Immature natural killer cell (primary cell): ENCODE results near the gene APOA1. TPM values are rescaled to one million over a fixed set of nuclear protein-coding genes. Genes with fewer than 3 reads are reported as not detected.

Experiments
- DNase-seq, 3 donors: peaks; one replicate each; pipeline ENCODE4 v3.0.0; 2022; ENCODE audit warnings: mixed read lengths in 1 of 3
- H3K27ac Mint-ChIP-seq, 6 donors: one replicate each; pipeline ENCODE4 v1.8.0; 2020; ENCODE audit warnings: mixed read lengths in 6 of 6, mild to moderate bottlenecking in 5 of 6, inconsistent platforms in 4 of 6, moderate library complexity in 3 of 6
- H3K27me3 Mint-ChIP-seq, 3 donors: one replicate each; pipeline ENCODE4 v1.8.0; 2020 to 2021; ENCODE audit warnings: low read depth in 3 of 3, mild to moderate bottlenecking in 3 of 3, mixed read lengths in 3 of 3, moderate library complexity in 3 of 3, inconsistent platforms in 1 of 3
- H3K36me3 Mint-ChIP-seq, 3 donors: one replicate each; pipeline ENCODE4 v1.8.0; 2020; ENCODE audit warnings: mixed read lengths in 3 of 3, inconsistent platforms in 2 of 3, mild to moderate bottlenecking in 2 of 3
- H3K4me1 Mint-ChIP-seq, 2 donors: one replicate each; pipeline ENCODE4 v1.8.0; 2020; ENCODE audit warnings: inconsistent platforms in 2 of 2, mild to moderate bottlenecking in 2 of 2, mixed read lengths in 2 of 2, moderate library complexity in 1 of 2
- H3K4me3 Mint-ChIP-seq, 5 donors: one replicate each; pipeline ENCODE4 v1.8.0; 2020; ENCODE audit warnings: mild to moderate bottlenecking in 5 of 5, mixed read lengths in 5 of 5, inconsistent platforms in 3 of 5, moderate library complexity in 3 of 5
- H3K9me3 Mint-ChIP-seq, 6 donors: one replicate each; pipeline ENCODE4 v1.8.0; 2020; ENCODE audit warnings: mild to moderate bottlenecking in 6 of 6, mixed read lengths in 6 of 6, inconsistent platforms in 4 of 6, moderate library complexity in 3 of 6
- polyA plus RNA-seq, 3 donors: library from polyadenylated mRNA; unstranded; fragments of 300-500 nt; fragmentation: Illumina TruSeq; gene quantifications; one replicate each; pipeline ENCODE4 v1.2.3, GENCODE V29; 2021

Gene APOA1
- polyA plus RNA-seq, 3 donors from 2014 or later, result 0.42 to 0.53 TPM; not detected in 1

GRCh38 chr11:116867619-116868018 lies 30.2 kb upstream of the APOA1 start:
- Mint-ChIP-seq H3K36me3 (peaks cover 39 to 61% (median 40%) of the 10 kb centered on the region in 3 donors), H3K4me1 (peaks cover 0 to 6% of the 10 kb centered on the region in 2 donors), H3K27ac (no peak overlapping the region), H3K27me3 (peaks cover 0 to 2% (median 1%) of the 10 kb centered on the region in 3 donors), H3K9me3 (no peaks in the 10 kb centered on the region), H3K4me3 (no peak overlapping the region)
- DNase-seq, result no peak

DNA sequence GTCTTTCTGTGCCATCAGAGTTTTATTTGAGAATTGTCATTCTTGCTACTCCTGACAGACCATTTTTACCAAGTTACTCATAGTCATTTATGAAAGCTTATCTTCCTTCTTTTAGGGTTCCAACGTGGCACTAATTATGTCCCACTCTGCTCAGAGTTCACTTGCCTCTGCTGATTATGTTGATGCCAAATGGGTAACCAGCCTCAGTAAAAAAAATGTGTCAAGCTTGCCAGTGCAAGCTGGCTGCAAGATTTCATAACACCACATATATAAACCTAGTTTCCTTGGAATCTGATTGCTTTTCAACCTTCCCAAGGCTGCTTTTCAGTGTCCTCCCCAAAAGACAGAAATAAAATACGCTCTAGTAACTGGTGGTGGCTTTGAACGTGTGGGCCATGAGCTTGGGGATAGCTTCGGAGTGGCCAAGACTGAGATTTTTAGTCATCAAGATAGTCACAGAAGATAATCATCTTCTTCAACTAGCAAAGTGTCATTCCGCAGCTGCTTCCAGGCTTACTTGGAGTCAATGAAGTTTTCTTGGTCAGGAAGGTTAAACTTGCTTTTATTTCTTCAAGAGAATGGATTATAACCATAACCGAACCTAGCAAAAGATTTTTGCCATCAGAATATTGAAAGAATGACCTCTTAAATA lies 29.5 kb upstream of the APOA1 start:
- H3K9me3 Mint-ChIP-seq, result no peaks in the 10 kb centered on the region
- peaks cover 35 to 66% (median 40%) of the 10 kb centered on the region in 3 donors for H3K36me3 Mint-ChIP-seq
- no peak for DNase-seq
- H3K4me1 Mint-ChIP-seq, result peaks cover 0 to 6% of the 10 kb centered on the region in 2 donors
- H3K27ac Mint-ChIP-seq, result no peak overlapping the region
- H3K4me3 Mint-ChIP-seq, result no peak overlapping the region
- peaks cover 0 to 2% (median 1%) of the 10 kb centered on the region in 3 donors for H3K27me3 Mint-ChIP-seq

GRCh38 chr11:116865696-116866095 lies 28.3 kb upstream of the APOA1 start:
- Mint-ChIP-seq H3K4me3 (no peak overlapping the region), H3K4me1 (no peaks in the 10 kb centered on the region), H3K27me3 (peaks cover 0 to 2% (median 1%) of the 10 kb centered on the region in 3 donors), H3K9me3 (no peaks in the 10 kb centered on the region), H3K36me3 (peaks cover 34 to 69% (median 43%) of the 10 kb centered on the region in 3 donors), H3K27ac (peak overlapping the region in 3 of 6 donors; percentile 37 to 60 (median 59))
- DNase-seq, result no peak

GRCh38 chr11:116864531-116864930 lies 27.1 kb upstream of the APOA1 start:
- DNase-seq, result no peak
- Mint-ChIP-seq H3K4me1 (no peaks in the 10 kb centered on the region), H3K27ac (no peak overlapping the region), H3K36me3 (peaks cover 35 to 66% (median 42%) of the 10 kb centered on the region in 3 donors), H3K9me3 (no peaks in the 10 kb centered on the region), H3K4me3 (no peak overlapping the region), H3K27me3 (peaks cover 0 to 2% (median 1%) of the 10 kb centered on the region in 3 donors)

- Mint-ChIP-seq H3K27ac (no peak overlapping the region), H3K27me3 (peaks cover 1 to 4% (median 3%) of the 10 kb centered on the region in 3 donors), H3K36me3 (peaks cover 39 to 69% (median 48%) of the 10 kb centered on the region in 3 donors), H3K4me3 (no peak overlapping the region), H3K4me1 (no peaks in the 10 kb centered on the region), H3K9me3 (no peaks in the 10 kb centered on the region)
- no peak for DNase-seq
Observed at GRCh38 chr11:116862951-116863350, 25.5 kb upstream of the APOA1 start.

GRCh38 chr11:116862185-116862584 lies 24.8 kb upstream of the APOA1 start:
- DNase-seq, result no peak
- Mint-ChIP-seq H3K27ac (peak overlapping the region in 1 of 6 donors; percentile 57), H3K36me3 (peaks cover 42 to 70% (median 52%) of the 10 kb centered on the region in 3 donors), H3K27me3 (peaks cover 1 to 4% (median 3%) of the 10 kb centered on the region in 3 donors), H3K4me3 (no peak overlapping the region), H3K4me1 (peaks cover 0 to 1% of the 10 kb centered on the region in 2 donors), H3K9me3 (no peaks in the 10 kb centered on the region)

GRCh38 chr11:116861539-116861938 lies 24.1 kb upstream of the APOA1 start:
- DNase-seq, result no peak
- peaks cover 4 to 8% of the 10 kb centered on the region in 2 donors for H3K4me1 Mint-ChIP-seq
- no peak overlapping the region for H3K4me3 Mint-ChIP-seq
- no peaks in the 10 kb centered on the region for H3K9me3 Mint-ChIP-seq
- peaks cover 1 to 4% (median 3%) of the 10 kb centered on the region in 3 donors for H3K27me3 Mint-ChIP-seq
- peaks cover 46 to 68% (median 51%) of the 10 kb centered on the region in 3 donors for H3K36me3 Mint-ChIP-seq
- H3K27ac Mint-ChIP-seq, result peak overlapping the region in 2 of 6 donors; percentile 18 to 36

- H3K27ac Mint-ChIP-seq, result no peak overlapping the region
- no peaks in the 10 kb centered on the region for H3K9me3 Mint-ChIP-seq
- H3K27me3 Mint-ChIP-seq, result peaks cover 1 to 4% (median 4%) of the 10 kb centered on the region in 3 donors
- H3K4me3 Mint-ChIP-seq, result no peak overlapping the region
- no peak for DNase-seq
- peaks cover 17 to 20% of the 10 kb centered on the region in 2 donors for H3K4me1 Mint-ChIP-seq
- H3K36me3 Mint-ChIP-seq, result peaks cover 38 to 60% (median 47%) of the 10 kb centered on the region in 3 donors
Observed at GRCh38 chr11:116860303-116860702, 22.9 kb upstream of the APOA1 start.

DNA sequence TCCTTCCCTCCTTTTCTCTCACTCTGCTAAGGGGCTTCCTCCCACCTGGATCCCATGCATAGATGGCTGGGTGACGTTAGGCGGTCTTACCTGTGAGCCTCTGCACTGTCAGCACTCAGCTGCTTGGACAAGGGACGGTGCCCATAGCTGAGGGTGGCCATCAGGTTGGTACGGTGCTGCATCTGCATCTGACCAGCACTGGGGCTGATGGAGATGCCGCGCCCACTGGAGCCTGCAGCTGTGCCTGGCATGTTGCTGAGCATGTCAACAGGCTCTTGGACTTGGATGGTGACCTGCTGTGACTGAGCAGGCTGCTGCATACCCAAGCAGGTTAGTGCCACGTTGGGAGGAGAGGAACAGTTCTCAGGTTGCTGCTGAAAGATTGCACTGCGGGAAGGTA lies 21.8 kb upstream of the APOA1 start:
- Mint-ChIP-seq H3K9me3 (no peaks in the 10 kb centered on the region), H3K27me3 (peaks cover under 1 to 5% (median 3%) of the 10 kb centered on the region in 3 donors), H3K4me3 (no peak overlapping the region), H3K36me3 (peaks cover 33 to 54% (median 43%) of the 10 kb centered on the region in 3 donors), H3K4me1 (peaks cover 27 to 31% of the 10 kb centered on the region in 2 donors), H3K27ac (peak overlapping the region in 4 of 6 donors; percentile 48 to 69 (median 59))
- DNase-seq, result no peak

DNA sequence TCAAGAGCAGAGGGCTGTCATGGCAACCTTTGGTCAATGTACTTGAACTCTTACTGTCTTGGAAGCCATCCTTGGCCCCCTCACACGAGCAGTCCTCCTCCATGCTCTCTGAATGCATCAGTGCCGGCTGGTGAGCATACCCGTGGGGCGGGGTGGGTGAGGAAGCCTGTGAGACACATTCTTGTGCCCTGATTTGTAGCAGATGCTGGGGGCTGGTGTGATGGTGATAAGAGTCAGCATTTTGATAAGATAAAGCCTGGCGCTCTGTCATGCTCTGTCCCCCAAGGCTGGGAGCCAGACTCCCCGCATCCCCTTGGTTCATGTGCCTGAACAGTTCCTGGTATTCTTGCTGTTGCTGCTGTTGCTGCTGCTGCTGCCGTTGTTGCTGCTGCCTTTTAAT lies 20.5 kb upstream of the APOA1 start:
- no peaks in the 10 kb centered on the region for H3K9me3 Mint-ChIP-seq
- H3K36me3 Mint-ChIP-seq, result peaks cover 24 to 46% (median 36%) of the 10 kb centered on the region in 3 donors
- peaks cover 39 to 43% of the 10 kb centered on the region in 2 donors for H3K4me1 Mint-ChIP-seq
- H3K27ac Mint-ChIP-seq, result peak overlapping the region in 1 of 6 donors; percentile 39
- no peak for DNase-seq
- H3K27me3 Mint-ChIP-seq, result peaks cover 0 to 5% (median 3%) of the 10 kb centered on the region in 3 donors
- no peak overlapping the region for H3K4me3 Mint-ChIP-seq

DNA sequence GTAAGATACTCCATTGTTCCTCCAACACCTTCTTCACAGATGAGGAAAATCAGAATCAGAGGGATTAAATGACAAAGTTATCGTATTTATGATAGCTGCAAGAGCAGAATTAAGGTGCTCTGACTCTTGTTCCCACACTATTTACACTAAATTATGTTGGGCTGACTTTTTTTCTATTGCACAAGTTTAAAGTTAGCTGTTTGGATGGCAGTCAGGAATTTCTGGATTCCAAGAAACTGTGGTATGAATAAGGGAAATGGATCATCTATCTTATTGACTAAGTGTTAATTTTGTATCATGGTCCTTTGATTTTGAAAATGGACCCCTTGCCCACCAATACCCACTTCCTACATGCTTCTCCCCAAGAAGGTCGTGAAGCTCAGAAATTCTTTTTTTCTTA lies 19.9 kb upstream of the APOA1 start:
- Mint-ChIP-seq H3K4me3 (no peak overlapping the region), H3K36me3 (peaks cover 24 to 44% (median 36%) of the 10 kb centered on the region in 3 donors), H3K9me3 (no peaks in the 10 kb centered on the region), H3K27me3 (peaks cover 0 to 5% (median 3%) of the 10 kb centered on the region in 3 donors), H3K27ac (peak overlapping the region; percentile 8 to 95 (median 58)), H3K4me1 (peaks cover 45 to 49% of the 10 kb centered on the region in 2 donors)
- DNase-seq, result no peak

- H3K9me3 Mint-ChIP-seq, result no peaks in the 10 kb centered on the region
- H3K27me3 Mint-ChIP-seq, result peaks cover 0 to 5% (median 3%) of the 10 kb centered on the region in 3 donors
- peak overlapping the region; percentile 70 to 95 (median 86) for H3K27ac Mint-ChIP-seq
- peaks cover 54 to 58% of the 10 kb centered on the region in 2 donors for H3K4me1 Mint-ChIP-seq
- DNase-seq, result no peak
- H3K36me3 Mint-ChIP-seq, result peaks cover 20 to 35% (median 31%) of the 10 kb centered on the region in 3 donors
- H3K4me3 Mint-ChIP-seq, result peak overlapping the region in 3 of 5 donors; percentile 11 to 60 (median 31)
Observed at GRCh38 chr11:116856423-116856822, 19.0 kb upstream of the APOA1 start.

- no peaks in the 10 kb centered on the region for H3K9me3 Mint-ChIP-seq
- H3K27ac Mint-ChIP-seq, result peak overlapping the region; percentile 89 to 95 (median 93)
- peaks cover 13 to 25% (median 21%) of the 10 kb centered on the region in 3 donors for H3K36me3 Mint-ChIP-seq
- H3K27me3 Mint-ChIP-seq, result peaks cover 0 to 6% (median 5%) of the 10 kb centered on the region in 3 donors
- peaks cover 64 to 68% of the 10 kb centered on the region in 2 donors for H3K4me1 Mint-ChIP-seq
- DNase-seq, result no peak
- H3K4me3 Mint-ChIP-seq, result peak overlapping the region; percentile 51 to 71 (median 69)
Observed at GRCh38 chr11:116855413-116855812, 18.0 kb upstream of the APOA1 start.

- Mint-ChIP-seq H3K36me3 (peaks cover 16 to 28% (median 26%) of the 10 kb centered on the region in 3 donors), H3K27ac (peak overlapping the region; percentile 89 to 95 (median 92)), H3K4me3 (peak overlapping the region; percentile 73 to 94 (median 81)), H3K9me3 (no peaks in the 10 kb centered on the region), H3K4me1 (peaks cover 74 to 79% of the 10 kb centered on the region in 2 donors), H3K27me3 (peaks cover 0 to 6% (median 5%) of the 10 kb centered on the region in 3 donors)
- DNase-seq, result peak; percentile 71 to 81 (median 76)
Observed at GRCh38 chr11:116853461-116854073, 16.1 kb upstream of the APOA1 start.
